Measurements from ENCODE around the gene DOCK4.

Gene DOCK4

GRCh38 chr7:112079122-112079521, 127.1 kb downstream of the DOCK4 start:
- TF ChIP-seq FOXK2 (IDR thresholded peaks at IDR 0.05): no peak
- TF ChIP-seq ARNT (IDR thresholded peaks at IDR 0.05): no peak
- TF ChIP-seq FOXA1 (IDR thresholded peaks at IDR 0.05): no peak
- no peak for TF ChIP-seq FOXM1 (IDR thresholded peaks at IDR 0.05; ENCODE audit: borderline replicate concordance)
- no peak for TF ChIP-seq PKNOX1 (IDR thresholded peaks at IDR 0.05)
- no peak for TF ChIP-seq ELF4 (IDR thresholded peaks at IDR 0.05)
- no peak for TF ChIP-seq HDGF (IDR thresholded peaks at IDR 0.05; ENCODE audit: borderline replicate concordance)
- TF ChIP-seq SUZ12 (IDR thresholded peaks at IDR 0.05): no peak
- ChIA-PET CTCF (no interaction called here), POLR2A (no interaction called here)
- DNase-seq (ENCODE audit: extremely low spot score): no peak

GRCh38 chr7:112076324-112076723, 129.9 kb downstream of the DOCK4 start:
- TF ChIP-seq ZNF384 (IDR thresholded peaks at IDR 0.05) (no peak), NFRKB (IDR thresholded peaks at IDR 0.05) (no peak), ELF4 (IDR thresholded peaks at IDR 0.05) (no peak), L3MBTL2 (conservative IDR thresholded peaks at IDR 0.05) (no peak), FOXK2 (IDR thresholded peaks at IDR 0.05) (no peak), PKNOX1 (IDR thresholded peaks at IDR 0.05) (no peak), CTBP1 (IDR thresholded peaks at IDR 0.05; ENCODE audit: borderline replicate concordance) (no peak), LEF1 (IDR thresholded peaks at IDR 0.05; ENCODE audit: borderline replicate concordance) (no peak), BHLHE40 (IDR thresholded peaks at IDR 0.05; ENCODE audit: borderline replicate concordance) (no peak), FOXM1 (IDR thresholded peaks at IDR 0.05; ENCODE audit: borderline replicate concordance) (no peak)
- no peak for DNase-seq (ENCODE audit: extremely low spot score)
- ChIA-PET POLR2A (no interaction called here), CTCF (no interaction called here)

GRCh38 chr7:112074464-112074863, 131.7 kb downstream of the DOCK4 start:
- ChIA-PET POLR2A (no interaction called here), CTCF (no interaction called here)
- DNase-seq (ENCODE audit: extremely low spot score): no peak
- TF ChIP-seq SP1 (IDR thresholded peaks at IDR 0.05) (no peak), LEF1 (IDR thresholded peaks at IDR 0.05; ENCODE audit: borderline replicate concordance) (no peak), BHLHE40 (IDR thresholded peaks at IDR 0.05; ENCODE audit: borderline replicate concordance) (no peak), CTBP1 (IDR thresholded peaks at IDR 0.05; ENCODE audit: borderline replicate concordance) (no peak), PKNOX1 (IDR thresholded peaks at IDR 0.05) (no peak), TARDBP (IDR thresholded peaks at IDR 0.05) (no peak), NFRKB (IDR thresholded peaks at IDR 0.05) (no peak), FOXK2 (IDR thresholded peaks at IDR 0.05) (no peak), ZNF384 (IDR thresholded peaks at IDR 0.05) (no peak), HDGF (IDR thresholded peaks at IDR 0.05; ENCODE audit: borderline replicate concordance) (no peak), L3MBTL2 (conservative IDR thresholded peaks at IDR 0.05) (no peak), FOXM1 (IDR thresholded peaks at IDR 0.05; ENCODE audit: borderline replicate concordance) (no peak), ARNT (IDR thresholded peaks at IDR 0.05) (no peak), FOXA1 (IDR thresholded peaks at IDR 0.05) (no peak), ELF4 (IDR thresholded peaks at IDR 0.05) (no peak)

- no peak for DNase-seq (ENCODE audit: extremely low spot score)
- POLR2A ChIA-PET: no interaction called here
- no peak for TF ChIP-seq BHLHE40 (IDR thresholded peaks at IDR 0.05; ENCODE audit: borderline replicate concordance)
- TF ChIP-seq FOXK2 (IDR thresholded peaks at IDR 0.05): no peak
- no peak for TF ChIP-seq ELF4 (IDR thresholded peaks at IDR 0.05)
- TF ChIP-seq ZNF384 (IDR thresholded peaks at IDR 0.05): no peak
- TF ChIP-seq PKNOX1 (IDR thresholded peaks at IDR 0.05): no peak
- TF ChIP-seq SP1 (IDR thresholded peaks at IDR 0.05): no peak
- no peak for TF ChIP-seq SUZ12 (IDR thresholded peaks at IDR 0.05)
- TF ChIP-seq HDGF (IDR thresholded peaks at IDR 0.05; ENCODE audit: borderline replicate concordance): no peak
- CTCF ChIA-PET: no interaction called here
Observed at GRCh38 chr7:112073530-112073929, 132.7 kb downstream of the DOCK4 start.

- DNase-seq (ENCODE audit: extremely low spot score): no peak
- CTCF ChIA-PET: no interaction called here
- TF ChIP-seq LEF1 (IDR thresholded peaks at IDR 0.05; ENCODE audit: borderline replicate concordance) (no peak), FOXA1 (IDR thresholded peaks at IDR 0.05) (no peak), ARNT (IDR thresholded peaks at IDR 0.05) (no peak), FOXM1 (IDR thresholded peaks at IDR 0.05; ENCODE audit: borderline replicate concordance) (no peak), TARDBP (IDR thresholded peaks at IDR 0.05) (no peak), ELF4 (IDR thresholded peaks at IDR 0.05) (no peak), PKNOX1 (IDR thresholded peaks at IDR 0.05) (no peak), CTBP1 (IDR thresholded peaks at IDR 0.05; ENCODE audit: borderline replicate concordance) (no peak)
- POLR2A ChIA-PET: interaction anchor here (1.4 kb wide), 1 partner anchor 377 kb away, joined by 4 read pairs; the partner anchor contains the start of gene IFRD1
Observed at GRCh38 chr7:112072541-112073245, 133.5 kb downstream of the DOCK4 start.
